Measurements from ENCODE around the gene SYK. TPM values are rescaled to one million over a fixed set of nuclear protein-coding genes. Genes with fewer than 3 reads are reported as not detected.
A peak's percentile ranks its signal among the peaks of the same experiment; 100 is the strongest.

SYK gene
- polyA plus RNA-seq, 1 of the 3 experiments (the other 2 are of a cell fraction) = not detected

GRCh38 chr9:90888941-90889340, 87.3 kb downstream of the SYK start:
- TF ChIP-seq, protein P1, sequence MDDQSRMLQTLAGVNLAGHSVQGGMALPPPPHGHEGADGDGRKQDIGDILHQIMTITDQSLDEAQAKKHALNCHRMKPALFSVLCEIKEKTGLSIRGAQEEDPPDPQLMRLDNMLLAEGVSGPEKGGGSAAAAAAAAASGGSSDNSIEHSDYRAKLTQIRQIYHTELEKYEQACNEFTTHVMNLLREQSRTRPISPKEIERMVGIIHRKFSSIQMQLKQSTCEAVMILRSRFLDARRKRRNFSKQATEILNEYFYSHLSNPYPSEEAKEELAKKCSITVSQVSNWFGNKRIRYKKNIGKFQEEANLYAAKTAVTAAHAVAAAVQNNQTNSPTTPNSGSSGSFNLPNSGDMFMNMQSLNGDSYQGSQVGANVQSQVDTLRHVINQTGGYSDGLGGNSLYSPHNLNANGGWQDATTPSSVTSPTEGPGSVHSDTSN (IDR thresholded peaks at IDR 0.05) = no peak
- TF ChIP-seq SIN3A (IDR thresholded peaks at IDR 0.05; ENCODE audit: borderline replicate concordance, low read depth, low read length) = no peak
- TF ChIP-seq RFX5 (IDR thresholded peaks at IDR 0.05; ENCODE audit: low read length) = no peak
- no peaks in the 10 kb centered on the region for H3K36me3 ChIP-seq (replicated peaks in 1 of 2; ENCODE audit: control insufficient read depth in 1 of 2, insufficient read depth in 2 of 2, low read length in 1 of 2)
- DNase-seq = no peak
- CTCF ChIA-PET = interaction anchor here (1.9 to 2.9 kb wide), 3 partner anchors 9 to 26 kb away, joined by 6 to 9 read pairs (median 9); no protein-coding TSS in a partner anchor
- H3K4me2 ChIP-seq = no peak overlapping the region
- peaks cover 8% of the 10 kb centered on the region for H3F3A ChIP-seq (replicated peaks; ENCODE audit: insufficient read depth)
- WGBS (ENCODE audit: low lambda C conversion rate) = 62% methylated on average over 8 of the region's 8 CpGs
- H3K9ac ChIP-seq = no peak overlapping the region
- H3K27ac ChIP-seq (ENCODE audit: low read depth in 2 of 2, low read length in 1 of 2) = no peak overlapping the region
- H3K27me3 ChIP-seq (ENCODE audit: insufficient read depth) = no peaks in the 10 kb centered on the region; the same call in 1 of the 2 replicates
- H3K9me2 ChIP-seq = no peaks in the 10 kb centered on the region
- POLR2A ChIA-PET = no interaction called here
- no peak overlapping the region for H2AFZ ChIP-seq (ENCODE audit: low read depth)
- no peaks in the 10 kb centered on the region for H3K4me1 ChIP-seq (ENCODE audit: control insufficient read depth in 1 of 2, insufficient read depth in 2 of 2, low read depth in 1 of 2, low read length in 1 of 2)
- no peaks in the 10 kb centered on the region for H3K9me3 ChIP-seq
- no peak overlapping the region for H3K4me3 ChIP-seq (ENCODE audit: low read depth in 2 of 2, low read length in 1 of 2)
- H3K79me2 ChIP-seq (ENCODE audit: insufficient read depth) = no peaks in the 10 kb centered on the region
- no peaks in the 10 kb centered on the region for H4K20me1 ChIP-seq (ENCODE audit: insufficient read depth)

DNA sequence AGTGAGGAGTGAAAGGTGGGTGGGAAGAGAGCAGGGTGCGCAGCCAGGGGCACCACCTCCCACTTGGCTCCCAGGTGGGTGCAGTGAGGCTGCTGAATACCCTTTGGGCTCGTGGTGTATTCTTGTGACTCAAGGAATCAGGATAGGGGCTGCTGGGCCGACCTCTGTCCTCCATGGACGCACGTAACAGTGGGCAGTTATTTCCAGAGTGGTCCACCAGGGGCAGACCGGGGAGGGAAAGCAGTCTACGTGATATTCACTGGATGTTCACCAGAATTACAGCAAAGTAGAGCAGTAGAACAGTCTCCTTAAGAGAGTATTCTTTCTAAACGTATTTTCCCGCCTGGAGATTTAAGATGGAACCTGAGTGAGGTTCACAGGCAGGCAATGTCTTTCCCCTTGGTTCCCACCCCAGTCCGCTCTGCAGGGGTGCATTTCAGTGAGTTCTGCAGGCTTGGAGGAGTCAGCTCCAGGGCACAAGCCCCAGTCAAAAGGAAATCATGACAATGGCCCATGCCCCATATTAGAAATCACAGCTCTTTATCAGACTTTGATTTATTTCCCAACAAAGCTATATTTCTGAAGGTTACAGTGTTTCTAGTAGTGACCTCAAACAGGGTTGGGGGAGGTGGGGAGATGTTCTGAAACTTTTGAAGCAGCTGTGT, 88.7 kb downstream of the SYK start:
- H3K4me2 ChIP-seq = no peak overlapping the region
- H3F3A ChIP-seq (replicated peaks; ENCODE audit: insufficient read depth) = no peaks in the 10 kb centered on the region
- no peak overlapping the region for H3K27ac ChIP-seq (ENCODE audit: low read depth in 2 of 2, low read length in 1 of 2)
- H3K27me3 ChIP-seq (ENCODE audit: insufficient read depth) = no peaks in the 10 kb centered on the region; the same call in 1 of the 2 replicates
- H3K9me3 ChIP-seq = no peaks in the 10 kb centered on the region
- H4K20me1 ChIP-seq (ENCODE audit: insufficient read depth) = no peaks in the 10 kb centered on the region
- peak; percentile 37 for DNase-seq
- no peaks in the 10 kb centered on the region for H3K9me2 ChIP-seq
- H3K4me3 ChIP-seq (ENCODE audit: low read depth in 2 of 2, low read length in 1 of 2) = no peak overlapping the region
- CTCF ChIA-PET = interaction anchor here (1.9 to 2.9 kb wide), 3 partner anchors 8 to 25 kb away, joined by 6 to 9 read pairs (median 9); no protein-coding TSS in a partner anchor
- no peak overlapping the region for H3K9ac ChIP-seq
- H3K36me3 ChIP-seq (replicated peaks in 1 of 2; ENCODE audit: control insufficient read depth in 1 of 2, insufficient read depth in 2 of 2, low read length in 1 of 2) = no peaks in the 10 kb centered on the region
- 42% methylated on average over 10 of the region's 10 CpGs for WGBS (ENCODE audit: low lambda C conversion rate)
- POLR2A ChIA-PET = no interaction called here
- no peaks in the 10 kb centered on the region for H3K79me2 ChIP-seq (ENCODE audit: insufficient read depth)
- no peak for TF ChIP-seq YY1 (IDR thresholded peaks at IDR 0.05; ENCODE audit: low read depth)
- no peak for TF ChIP-seq FOXJ3 (CRISPR knock-in tag; IDR thresholded peaks at IDR 0.05)
- TF ChIP-seq RCOR1 (IDR thresholded peaks at IDR 0.05; ENCODE audit: low read length) = no peak
- TF ChIP-seq GATA2 (CRISPR knock-in tag; IDR thresholded peaks at IDR 0.05) = no peak
- TF ChIP-seq EZH2phosphoT487 (IDR thresholded peaks at IDR 0.05; ENCODE audit: borderline replicate concordance, low read depth) = no peak
- no peak for TF ChIP-seq POLR2AphosphoS5 (IDR thresholded peaks at IDR 0.05; ENCODE audit: low read depth, low read length)
- no peak for TF ChIP-seq RFX5 (IDR thresholded peaks at IDR 0.05; ENCODE audit: low read length)
- TF ChIP-seq NRF1 (IDR thresholded peaks at IDR 0.05; ENCODE audit: low read depth, low read length) = no peak
- no peak for TF ChIP-seq EP300 (IDR thresholded peaks at IDR 0.05; ENCODE audit: borderline replicate concordance in 1 of 2, low read depth in 1 of 2, low read length in 1 of 2)
- no peak overlapping the region for H2AFZ ChIP-seq (ENCODE audit: low read depth)
- no peaks in the 10 kb centered on the region; a peak in 1 of 4 replicates for H3K4me1 ChIP-seq (ENCODE audit: control insufficient read depth in 1 of 2, insufficient read depth in 2 of 2, low read depth in 1 of 2, low read length in 1 of 2)
